GM19452 (cell line): ENCODE data around the gene DCST1.
A peak's percentile ranks its signal among the peaks of the same experiment; 100 is the strongest.

Experiments used
- ATAC-seq: cut with Tn5 transposase; IDR thresholded peaks from one replicate; pipeline ENCODE4 v1.9.1; 2021; ENCODE audit not compliant: unreplicated experiment

The DCST1 gene

GRCh38 chr1:155012776-155013602 lies 20.6 kb upstream of the DCST1 start:
- no peak for ATAC-seq

- ATAC-seq = no peak
Observed at GRCh38 chr1:155013632-155014031, 20.0 kb upstream of the DCST1 start.

- ATAC-seq = no peak
Observed at GRCh38 chr1:155014709-155015508, 18.7 kb upstream of the DCST1 start.

- ATAC-seq = no peak
Observed at GRCh38 chr1:155015527-155016230, 17.9 kb upstream of the DCST1 start.

- ATAC-seq = no peak
Observed at GRCh38 chr1:155016231-155016831, 17.3 kb upstream of the DCST1 start.

GRCh38 chr1:155017041-155017945 lies 16.3 kb upstream of the DCST1 start:
- peak; percentile 80 for ATAC-seq

GRCh38 chr1:155017946-155018316 lies 15.7 kb upstream of the DCST1 start:
- ATAC-seq = no peak

GRCh38 chr1:155018617-155019348 lies 14.8 kb upstream of the DCST1 start:
- no peak for ATAC-seq

- no peak for ATAC-seq
Observed at GRCh38 chr1:155019377-155020245, 14.0 kb upstream of the DCST1 start.

GRCh38 chr1:155022136-155022926 lies 11.3 kb upstream of the DCST1 start:
- no peak for ATAC-seq

GRCh38 chr1:155022927-155023236 lies 10.7 kb upstream of the DCST1 start:
- ATAC-seq = no peak

- no peak for ATAC-seq
Observed at GRCh38 chr1:155023627-155024026, 10.0 kb upstream of the DCST1 start.

- no peak for ATAC-seq
Observed at GRCh38 chr1:155024315-155024714, 9.3 kb upstream of the DCST1 start.

- no peak for ATAC-seq
Observed at GRCh38 chr1:155026154-155026553, 7.5 kb upstream of the DCST1 start.

GRCh38 chr1:155026588-155026987 lies 7.0 kb upstream of the DCST1 start:
- ATAC-seq = no peak

- ATAC-seq = no peak
Observed at GRCh38 chr1:155029513-155030242, 3.9 kb upstream of the DCST1 start.

- no peak for ATAC-seq
Observed at GRCh38 chr1:155030243-155030795, 3.3 kb upstream of the DCST1 start.
